Mesodermal cell (in vitro differentiated cells): ENCODE measurements around the gene NFYB. TPM values are rescaled to one million over a fixed set of nuclear protein-coding genes. Genes with fewer than 3 reads are reported as not detected.

Experiments used
- H3K27ac ChIP-seq: 2 replicates; pipeline ENCODE4 v1.7.0; 2013; ENCODE audit warnings: mild to moderate bottlenecking, low read depth, low read length, moderate library complexity; ENCODE audit not compliant: severe bottlenecking
- H3K36me3 ChIP-seq: 2 replicates; pipeline ENCODE4 v1.7.1; 2013; ENCODE audit warnings: mild to moderate bottlenecking, low read length, moderate library complexity; ENCODE audit not compliant: control insufficient read depth, insufficient read depth
- H3K4me1 ChIP-seq: one replicate; pipeline ENCODE4 v1.7.1; 2013; ENCODE audit warnings: mild to moderate bottlenecking, low read length; ENCODE audit not compliant: insufficient read depth, control insufficient read depth, poor library complexity, severe bottlenecking
- H3K4me3 ChIP-seq: 2 replicates; pipeline ENCODE4 v1.7.0; 2013; ENCODE audit warnings: low read length, control low read depth, mild to moderate bottlenecking; ENCODE audit not compliant: insufficient read depth, poor library complexity, severe bottlenecking; ENCODE audit errors: extremely low read depth
- H3K9me3 ChIP-seq: 2 replicates; pipeline ENCODE4 v1.7.1; 2013; ENCODE audit warnings: mild to moderate bottlenecking, low read length, moderate library complexity; ENCODE audit not compliant: control insufficient read depth
- WGBS, 2 experiments: methylation state at CpG; one replicate each; pipeline ENCODE4 v1.1.5; 2013; ENCODE audit warnings: missing lambda C conversion rate in 2 of 2; ENCODE audit not compliant: insufficient coverage in 2 of 2; 5-methylcytosine and 5-hydroxymethylcytosine counted together
- polyA plus RNA-seq, 2 experiments: library from polyadenylated mRNA; stranded (reverse); fragments of 50-300 nt; gene quantifications; one replicate each; pipeline ENCODE4 v1.2.3, GENCODE V29; 2013

Gene NFYB
- 43.9 TPM for polyA plus RNA-seq (2013, experiment 1 of 2)
- polyA plus RNA-seq (2013, experiment 2 of 2) = 56.8 TPM

GRCh38 chr12:104137902-104138796, at the start of gene NFYB:
Gene NFYB, minus strand, starts transcription at chr12:104138210. Its CDS starts 2,757 bp downstream, at chr12:104135453.
- Histone ChIP-seq H3K4me1 (peaks cover 31% of the 10 kb centered on the region), H3K9me3 (no peaks in the 10 kb centered on the region)
- 1 to 4% methylated on average over 52 to 75 of the region's 111 CpGs for WGBS, 2 experiments

GRCh38 chr12:104187446-104188155, 49.6 kb upstream of the NFYB start:
- WGBS, 2 experiments = 89% methylated on average over 12 to 16 of the region's 18 CpGs
- Histone ChIP-seq H3K4me3 (no peak overlapping the region), H3K4me1 (no peaks in the 10 kb centered on the region)

More at GRCh38 chr12:104137902-104138796, at the start of gene NFYB:
- peak within 1 kb of the TSS; percentile 86 for H3K27ac ChIP-seq
- H3K4me3 ChIP-seq = peak within 1 kb of the TSS; percentile 65
- H3K36me3 ChIP-seq = peaks cover 4% of the 10 kb centered on the region

DNA sequence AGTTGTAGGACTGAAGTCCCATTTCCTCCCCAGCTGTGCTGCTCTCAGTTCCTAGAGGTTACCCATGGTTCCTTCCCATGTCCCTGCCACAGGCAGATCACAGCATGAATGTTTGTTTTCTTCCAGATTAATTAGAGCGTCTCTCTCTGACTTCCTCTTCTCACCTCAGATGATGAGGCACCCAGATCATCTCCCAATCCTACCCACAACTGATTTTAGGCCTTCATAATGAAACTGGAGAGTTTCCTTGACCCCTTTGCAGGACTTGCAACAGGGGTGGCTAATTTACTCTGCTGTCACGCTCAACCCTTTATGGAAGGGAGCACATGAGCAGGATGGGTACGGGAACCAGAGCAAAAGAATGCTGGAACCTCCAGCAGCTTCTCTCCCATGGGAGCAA, 45.4 kb upstream of the NFYB start:
- WGBS, 2 experiments = 91 to 93% methylated on average over 2 to 3 of the region's 3 CpGs

More at GRCh38 chr12:104187446-104188155, 49.6 kb upstream of the NFYB start:
- Histone ChIP-seq H3K36me3 (no peaks in the 10 kb centered on the region), H3K9me3 (peaks cover 17% of the 10 kb centered on the region), H3K27ac (no peak overlapping the region)

DNA sequence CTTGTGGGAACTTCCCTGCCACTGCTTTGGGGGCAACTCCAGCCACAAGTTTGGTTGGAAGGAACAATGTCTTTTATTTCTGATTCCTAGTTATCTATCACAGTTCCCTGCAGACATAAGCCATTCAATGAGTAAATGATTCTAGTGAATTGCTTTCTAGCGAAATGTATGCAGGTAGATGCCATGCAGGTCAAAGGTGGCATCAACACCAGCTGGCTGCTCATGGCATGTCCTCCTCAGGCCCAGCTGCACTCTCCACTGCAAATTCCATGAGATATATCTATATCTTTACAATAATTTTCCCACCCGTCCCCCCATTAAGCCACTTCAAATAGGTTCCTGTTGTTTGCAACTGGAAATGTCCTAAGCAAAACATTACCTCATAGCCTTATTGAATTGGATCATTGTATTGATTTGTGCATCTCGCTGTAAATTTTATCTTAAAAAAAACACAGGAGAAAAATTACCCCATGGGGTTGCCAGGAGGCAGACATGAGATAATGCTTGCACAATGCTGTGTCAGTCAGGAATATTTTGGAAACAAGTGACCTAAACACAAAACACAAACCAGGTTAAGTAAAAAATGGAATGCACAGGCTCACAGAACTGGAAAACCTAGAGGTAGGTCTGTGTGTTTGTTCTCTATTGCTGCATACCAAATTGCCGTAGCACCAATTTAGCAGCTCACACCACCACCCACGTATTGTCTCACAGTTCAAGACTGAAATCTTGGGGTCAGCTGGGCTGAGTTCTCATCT, 44.8 kb upstream of the NFYB start:
- peaks cover 17% of the 10 kb centered on the region for H3K9me3 ChIP-seq
- no peak overlapping the region for H3K4me3 ChIP-seq
- no peaks in the 10 kb centered on the region for H3K36me3 ChIP-seq
- no peak overlapping the region for H3K27ac ChIP-seq
- WGBS, 2 experiments = 71 to 96% methylated on average over 2 to 3 of the region's 5 CpGs
- peaks cover 9% of the 10 kb centered on the region for H3K4me1 ChIP-seq

More for the DNA sequence above, 45.4 kb upstream of the NFYB start:
- no peak overlapping the region for H3K4me3 ChIP-seq
- peaks cover 17% of the 10 kb centered on the region for H3K9me3 ChIP-seq
- H3K4me1 ChIP-seq = peaks cover 2% of the 10 kb centered on the region
- H3K36me3 ChIP-seq = no peaks in the 10 kb centered on the region
- H3K27ac ChIP-seq = no peak overlapping the region

- H3K4me1 ChIP-seq = peaks cover 13% of the 10 kb centered on the region
- H3K36me3 ChIP-seq = no peaks in the 10 kb centered on the region
- no peak overlapping the region for H3K4me3 ChIP-seq
- no peak overlapping the region for H3K27ac ChIP-seq
- WGBS, 2 experiments = 93 to 97% methylated on average over 3 of the region's 4 CpGs
- peaks cover 17% of the 10 kb centered on the region for H3K9me3 ChIP-seq
Observed at GRCh38 chr12:104182144-104182543, 44.1 kb upstream of the NFYB start.

GRCh38 chr12:104181313-104181712, 43.3 kb upstream of the NFYB start:
- Histone ChIP-seq H3K9me3 (peaks cover 17% of the 10 kb centered on the region), H3K27ac (no peak overlapping the region), H3K36me3 (no peaks in the 10 kb centered on the region), H3K4me3 (no peak overlapping the region), H3K4me1 (peaks cover 15% of the 10 kb centered on the region)
- whole genome bisulfite sequencing, 2 experiments = 81 to 82% methylated on average over 3 to 4 of the region's 4 CpGs

DNA sequence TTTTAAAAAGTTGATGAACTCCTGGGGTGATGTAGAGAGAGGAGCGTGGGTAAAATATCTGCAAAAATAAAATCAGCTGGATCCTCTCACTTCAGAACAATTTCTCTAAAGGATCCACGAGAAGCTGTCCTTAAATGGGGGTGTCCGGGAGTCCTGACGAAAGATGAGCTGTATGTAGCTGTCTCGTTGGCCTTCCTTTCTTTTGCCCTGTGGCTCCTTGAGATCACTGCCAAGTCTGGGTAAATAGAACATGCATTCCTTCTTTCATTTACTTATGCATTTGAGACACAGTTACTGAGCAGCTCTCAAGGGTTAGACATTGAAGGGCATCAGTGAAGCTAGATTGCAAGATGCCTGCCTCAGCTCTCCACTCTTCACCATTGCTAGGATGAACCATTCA, 42.4 kb upstream of the NFYB start:
- WGBS, 2 experiments = 79 to 82% methylated on average over 4 of the region's 5 CpGs
- H3K4me3 ChIP-seq = no peak overlapping the region

DNA sequence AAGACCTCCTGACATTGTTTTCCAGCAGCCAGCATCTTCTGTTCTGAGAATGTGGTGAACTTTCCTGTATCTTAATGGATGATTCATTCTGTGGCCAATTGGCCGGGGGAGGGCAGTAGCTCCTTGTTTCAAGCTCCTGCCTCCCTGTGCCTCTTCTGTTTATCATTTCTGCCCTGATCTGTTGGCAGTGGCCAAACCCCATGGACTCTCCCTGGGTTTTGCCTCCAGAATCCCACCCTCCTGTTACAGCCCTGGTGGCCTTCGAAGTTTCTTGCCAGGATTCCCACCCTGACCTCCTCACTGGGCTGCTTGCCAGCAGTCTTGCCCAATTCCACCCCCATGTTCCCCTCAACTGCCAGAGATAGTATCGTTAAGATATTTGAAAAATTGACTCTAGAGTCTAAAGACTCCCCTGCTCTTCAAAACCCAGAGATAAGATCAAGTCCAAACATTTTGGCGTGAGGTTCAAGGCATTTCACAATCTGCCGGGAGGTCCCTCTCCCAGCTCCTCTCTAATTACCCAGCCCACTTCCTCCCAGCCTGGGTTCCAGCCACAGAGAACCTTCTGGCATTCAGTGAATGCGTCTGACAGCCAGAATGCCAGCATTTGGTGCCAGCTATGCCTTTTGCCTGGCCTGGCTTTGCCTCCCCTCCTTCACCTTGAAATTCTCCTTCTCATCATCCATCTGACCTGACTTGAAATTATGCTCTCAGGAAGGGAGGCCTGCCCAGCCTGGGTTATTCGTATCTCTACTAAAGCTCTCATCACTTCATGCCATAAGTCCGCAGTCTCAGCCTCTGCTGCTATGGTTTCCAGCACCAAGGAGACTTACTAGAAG, 39.9 kb upstream of the NFYB start:
- WGBS, 2 experiments = 85 to 91% methylated on average over 3 of the region's 8 CpGs
- Histone ChIP-seq H3K4me1 (peaks cover 15% of the 10 kb centered on the region), H3K36me3 (no peaks in the 10 kb centered on the region), H3K4me3 (no peak overlapping the region), H3K9me3 (no peaks in the 10 kb centered on the region), H3K27ac (peak overlapping the region; percentile 7)

More for the DNA sequence above, 42.4 kb upstream of the NFYB start:
- peaks cover 15% of the 10 kb centered on the region for H3K4me1 ChIP-seq
- no peak overlapping the region for H3K27ac ChIP-seq
- peaks cover 17% of the 10 kb centered on the region for H3K9me3 ChIP-seq
- H3K36me3 ChIP-seq = no peaks in the 10 kb centered on the region

- 86% methylated on average over 2 of the region's 2 CpGs; no CpG with 5 or more reads in 1 of the 2 experiments for WGBS, 2 experiments
- Histone ChIP-seq H3K4me3 (no peak overlapping the region), H3K27ac (no peak overlapping the region), H3K36me3 (no peaks in the 10 kb centered on the region), H3K9me3 (no peaks in the 10 kb centered on the region), H3K4me1 (peaks cover 15% of the 10 kb centered on the region)
Observed at GRCh38 chr12:104177336-104177662, 39.3 kb upstream of the NFYB start.
